Esophagus muscularis mucosa (tissue), 4 donors: ENCODE measurements around the gene SLC39A3. TPM values are rescaled to one million over a fixed set of nuclear protein-coding genes. Genes with fewer than 3 reads are reported as not detected.

Experiments
- DNase-seq: peaks from one replicate; pipeline ENCODE4 v3.0.0-alpha.2; 2017; ENCODE audit errors: extremely low spot score
- H3K27ac ChIP-seq, 4 donors: fragments of 200-600 bp; sonication (generic); replicated peaks in 1 of 4; 1 replicate in 3 of 4; 2 replicates in 1 of 4; pipeline ENCODE4 v1.5.1; 2016 to 2019; ENCODE audit warnings: mild to moderate bottlenecking in 1 of 4
- H3K27me3 ChIP-seq, 4 donors: fragments of 200-600 bp; sonication (generic); one replicate each; pipeline versions ENCODE4 v1.5.1 to v1.6.0; 2016 to 2019
- H3K36me3 ChIP-seq, 4 donors: fragments of 200-600 bp; sonication (generic); one replicate each; pipeline ENCODE4 v1.5.1; 2016 to 2019
- H3K4me1 ChIP-seq, 4 donors: fragments of 200-600 bp; sonication (generic); one replicate each; pipeline ENCODE4 v1.5.1; 2016 to 2019
- H3K4me3 ChIP-seq, 4 donors: fragments of 200-600 bp; sonication (generic); 1 replicate in 2 of 4; 2 replicates in 2 of 4; pipeline ENCODE4 v1.5.1; 2016 to 2019; ENCODE audit warnings: mild to moderate bottlenecking in 4 of 4, moderate library complexity in 1 of 4
- H3K9me3 ChIP-seq, 4 donors: fragments of 200-600 bp; sonication (generic); 1 replicate in 3 of 4; 2 replicates in 1 of 4; pipeline ENCODE4 v1.5.1; 2016 to 2019
- EP300 ChIP-seq: sonication (generic); formaldehyde crosslinking; IDR thresholded peaks from one replicate; pipeline ENCODE4 v1.6.1; 2017; ENCODE audit warnings: antibody characterized with exemption
- POLR2A ChIP-seq: fragments of 450-650 bp; IDR thresholded peaks from one replicate; pipeline ENCODE4 v1.6.1; 2017; ENCODE audit warnings: antibody characterized with exemption, moderate library complexity, mild to moderate bottlenecking, low read depth
- POLR2AphosphoS5 ChIP-seq, 2 donors: sonication (generic); formaldehyde crosslinking; IDR thresholded peaks; one replicate each; pipeline ENCODE4 v1.6.1; 2017; ENCODE audit warnings: antibody characterized with exemption in 2 of 2
- WGBS: methylation state at CpG from one replicate; pipeline ENCODE4 v1.1.5; 2018; 5-methylcytosine and 5-hydroxymethylcytosine counted together
- intact Hi-C: fragments of 100-400 bp; cut with DNase I; formaldehyde crosslinking; loops from one replicate; pipeline ENCODE4 v1.15.1; 2023
- total RNA-seq, 4 donors: library from RNA; depleted of rRNA; stranded (reverse); fragments of >200 nt; gene quantifications; one replicate each; pipeline versions ENCODE4 v1.1.0 to v1.2.1, GENCODE V29; 2016
- TF ChIP-seq, protein P1 (sequence below), 3 experiments: fragments of 200-600 bp in 2 of 3; fragments of 450-650 bp in 1 of 3; sonication (generic) in 2 of 3; IDR thresholded peaks; one replicate each; pipeline ENCODE4 v1.5.1; 2017 to 2019; ENCODE audit warnings: antibody characterized with exemption in 3 of 3, mild to moderate bottlenecking in 2 of 3, moderate library complexity in 1 of 3

SLC39A3 gene
- total RNA-seq, 4 donors from 2014 or later, result 31.6 to 36.9 (median 33.8) TPM

DNA sequence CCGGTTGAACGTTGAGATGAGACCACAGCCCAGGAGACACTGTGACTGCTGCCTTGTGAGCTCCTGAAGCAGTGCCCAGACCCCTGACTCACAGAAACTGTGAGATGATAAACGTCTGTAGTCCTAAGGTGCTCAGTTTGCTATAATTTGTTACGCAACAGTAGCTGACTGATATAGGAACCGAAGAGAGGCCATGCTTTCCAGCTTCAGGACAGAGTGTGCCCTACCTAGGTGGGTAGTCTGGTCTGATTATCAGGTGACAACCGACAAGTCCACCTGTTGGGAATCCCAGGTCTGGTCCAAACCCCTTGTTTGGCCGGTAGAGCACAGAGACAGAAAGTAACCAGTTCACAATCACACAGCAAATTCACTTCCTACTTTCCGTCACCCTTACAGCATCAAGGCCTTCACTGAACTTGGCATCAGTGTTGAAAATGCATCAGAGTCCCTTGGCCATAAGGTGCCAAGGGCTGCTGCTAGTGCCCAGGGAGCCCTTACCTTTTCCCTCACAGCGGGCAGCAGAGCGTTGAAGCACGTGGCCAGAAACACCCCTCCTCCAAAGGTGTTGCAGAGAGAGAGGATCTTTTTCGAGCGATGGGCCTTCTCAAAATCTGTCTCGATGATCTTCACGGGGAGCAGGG is 3.1 kb downstream of the SLC39A3 start:
- H3K27me3 ChIP-seq, result peaks cover 0 to 11% (median 0%) of the 10 kb centered on the region in 4 donors
- H3K27ac ChIP-seq, result no peak overlapping the region
- TF ChIP-seq, protein P1, sequence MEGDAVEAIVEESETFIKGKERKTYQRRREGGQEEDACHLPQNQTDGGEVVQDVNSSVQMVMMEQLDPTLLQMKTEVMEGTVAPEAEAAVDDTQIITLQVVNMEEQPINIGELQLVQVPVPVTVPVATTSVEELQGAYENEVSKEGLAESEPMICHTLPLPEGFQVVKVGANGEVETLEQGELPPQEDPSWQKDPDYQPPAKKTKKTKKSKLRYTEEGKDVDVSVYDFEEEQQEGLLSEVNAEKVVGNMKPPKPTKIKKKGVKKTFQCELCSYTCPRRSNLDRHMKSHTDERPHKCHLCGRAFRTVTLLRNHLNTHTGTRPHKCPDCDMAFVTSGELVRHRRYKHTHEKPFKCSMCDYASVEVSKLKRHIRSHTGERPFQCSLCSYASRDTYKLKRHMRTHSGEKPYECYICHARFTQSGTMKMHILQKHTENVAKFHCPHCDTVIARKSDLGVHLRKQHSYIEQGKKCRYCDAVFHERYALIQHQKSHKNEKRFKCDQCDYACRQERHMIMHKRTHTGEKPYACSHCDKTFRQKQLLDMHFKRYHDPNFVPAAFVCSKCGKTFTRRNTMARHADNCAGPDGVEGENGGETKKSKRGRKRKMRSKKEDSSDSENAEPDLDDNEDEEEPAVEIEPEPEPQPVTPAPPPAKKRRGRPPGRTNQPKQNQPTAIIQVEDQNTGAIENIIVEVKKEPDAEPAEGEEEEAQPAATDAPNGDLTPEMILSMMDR (IDR thresholded peaks at IDR 0.05), result no peak
- H3K4me1 ChIP-seq, result peaks cover 11 to 24% (median 17%) of the 10 kb centered on the region in 4 donors
- no peak overlapping the region for H3K4me3 ChIP-seq
- peaks cover 0 to 56% (median 48%) of the 10 kb centered on the region in 4 donors for H3K36me3 ChIP-seq
- intact Hi-C loops, result no loop called here
- WGBS, result 94% methylated on average over 15 of the region's 15 CpGs
- H3K9me3 ChIP-seq, result no peaks in the 10 kb centered on the region
- no peak for DNase-seq

- Histone ChIP-seq H3K27ac (no peak overlapping the region), H3K9me3 (no peaks in the 10 kb centered on the region), H3K36me3 (peaks cover 0 to 60% (median 50%) of the 10 kb centered on the region in 4 donors), H3K27me3 (no peaks in the 10 kb centered on the region), H3K4me1 (peaks cover 11 to 24% (median 17%) of the 10 kb centered on the region in 4 donors), H3K4me3 (no peak overlapping the region)
- TF ChIP-seq POLR2A, result no peak
- no peak for TF ChIP-seq POLR2AphosphoS5 (IDR thresholded peaks at IDR 0.05)
- TF ChIP-seq, protein P1 (IDR thresholded peaks at IDR 0.05), result no peak
- no peak for TF ChIP-seq EP300
- 97% methylated on average over 9 of the region's 12 CpGs for WGBS
- intact Hi-C loops, result no loop called here
- no peak for DNase-seq
Measured at GRCh38 chr19:2735374-2735773, 4.4 kb downstream of the SLC39A3 start.

DNA sequence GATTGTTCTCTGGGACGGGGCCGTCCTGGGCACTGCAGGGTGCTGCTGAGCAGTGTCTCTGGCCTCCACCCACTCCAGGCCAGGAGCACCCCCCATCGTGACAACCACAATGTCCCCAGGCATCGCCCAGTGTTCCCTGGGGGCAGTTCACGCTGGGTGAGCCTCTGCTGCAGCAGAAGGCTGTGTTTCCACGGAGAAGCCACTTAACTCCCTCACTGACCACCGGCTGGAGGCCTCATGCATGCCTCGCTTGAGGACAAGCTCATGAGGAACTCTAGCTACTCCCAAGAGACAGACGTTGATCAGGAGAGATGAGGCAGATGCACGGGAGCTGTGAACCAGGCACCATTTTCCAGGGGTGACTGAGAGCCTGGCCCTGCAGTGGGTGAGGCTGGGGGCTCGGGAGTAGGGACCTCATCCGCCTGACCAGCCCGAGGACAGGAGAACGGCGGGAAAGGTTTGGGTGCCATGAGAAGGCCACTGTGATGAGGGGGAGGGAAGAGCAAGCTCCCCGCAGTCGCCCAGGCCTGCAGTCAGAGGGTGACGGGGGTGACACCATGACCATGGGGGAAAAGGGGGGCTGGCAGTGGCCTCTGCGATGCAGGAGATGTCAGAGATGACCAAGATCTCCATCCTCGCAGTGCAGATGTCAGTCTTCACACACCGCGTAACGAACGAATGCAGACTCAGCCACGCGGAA is 5.1 kb downstream of the SLC39A3 start:
- Histone ChIP-seq H3K4me1 (peaks cover 11 to 24% (median 16%) of the 10 kb centered on the region in 4 donors), H3K36me3 (peaks cover 0 to 60% (median 50%) of the 10 kb centered on the region in 4 donors), H3K27ac (no peak overlapping the region), H3K9me3 (no peaks in the 10 kb centered on the region), H3K27me3 (no peaks in the 10 kb centered on the region), H3K4me3 (no peak overlapping the region)
- DNase-seq, result no peak
- intact Hi-C loops, result no loop called here
- TF ChIP-seq POLR2A, result no peak
- no peak for TF ChIP-seq EP300
- no peak for TF ChIP-seq POLR2AphosphoS5 (IDR thresholded peaks at IDR 0.05)
- TF ChIP-seq, protein P1 (IDR thresholded peaks at IDR 0.05), result no peak
- 89% methylated on average over 22 of the region's 26 CpGs for WGBS

DNA sequence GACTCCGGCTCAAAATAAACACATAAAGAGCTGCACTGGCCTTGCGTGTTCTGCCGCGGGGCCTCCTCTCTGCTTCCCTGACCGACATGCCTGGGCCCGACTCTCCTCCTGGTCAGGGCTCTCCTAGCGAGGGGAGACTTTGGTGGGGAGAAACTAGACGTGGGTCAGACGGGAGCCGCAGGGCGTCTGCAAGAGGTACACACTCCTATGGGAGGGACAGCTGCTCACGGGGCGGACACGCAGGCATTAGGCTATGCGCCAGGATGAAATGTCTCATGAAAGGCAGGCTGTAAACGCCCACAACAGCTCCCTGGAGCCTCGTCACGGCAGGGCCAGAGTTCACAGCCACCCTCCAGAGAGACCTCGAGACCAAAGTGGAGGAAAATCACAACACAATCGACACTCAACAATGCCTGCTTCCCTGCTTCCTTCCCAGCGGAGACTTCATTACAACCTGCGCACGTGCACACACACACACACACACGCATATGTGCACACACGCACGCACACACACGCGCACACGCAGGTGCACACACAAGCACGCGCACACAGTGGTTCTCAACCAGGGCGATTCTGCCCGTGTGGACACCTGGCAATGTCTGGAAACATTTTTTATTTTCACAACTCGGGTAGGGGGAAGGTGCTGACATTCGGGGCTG is 5.8 kb downstream of the SLC39A3 start:
- no peak for DNase-seq
- Histone ChIP-seq H3K27me3 (no peaks in the 10 kb centered on the region), H3K9me3 (no peaks in the 10 kb centered on the region), H3K4me3 (no peak overlapping the region), H3K4me1 (peaks cover 7 to 18% (median 10%) of the 10 kb centered on the region in 4 donors), H3K36me3 (peaks cover 0 to 60% (median 50%) of the 10 kb centered on the region in 4 donors), H3K27ac (no peak overlapping the region)
- WGBS, result 86% methylated on average over 35 of the region's 35 CpGs
- TF ChIP-seq, protein P1 (IDR thresholded peaks at IDR 0.05), result no peak
- TF ChIP-seq EP300 (no peak), POLR2A (no peak), POLR2AphosphoS5 (IDR thresholded peaks at IDR 0.05) (no peak)
- intact Hi-C loops, result no loop called here
